ENCODE results near the gene PEX7.
"Not testable (repeated sequence)": the region's sequence is repeated elsewhere in the genome, so short reads cannot be mapped to it uniquely, and the experiment has no call there.

PEX7 gene

DNA sequence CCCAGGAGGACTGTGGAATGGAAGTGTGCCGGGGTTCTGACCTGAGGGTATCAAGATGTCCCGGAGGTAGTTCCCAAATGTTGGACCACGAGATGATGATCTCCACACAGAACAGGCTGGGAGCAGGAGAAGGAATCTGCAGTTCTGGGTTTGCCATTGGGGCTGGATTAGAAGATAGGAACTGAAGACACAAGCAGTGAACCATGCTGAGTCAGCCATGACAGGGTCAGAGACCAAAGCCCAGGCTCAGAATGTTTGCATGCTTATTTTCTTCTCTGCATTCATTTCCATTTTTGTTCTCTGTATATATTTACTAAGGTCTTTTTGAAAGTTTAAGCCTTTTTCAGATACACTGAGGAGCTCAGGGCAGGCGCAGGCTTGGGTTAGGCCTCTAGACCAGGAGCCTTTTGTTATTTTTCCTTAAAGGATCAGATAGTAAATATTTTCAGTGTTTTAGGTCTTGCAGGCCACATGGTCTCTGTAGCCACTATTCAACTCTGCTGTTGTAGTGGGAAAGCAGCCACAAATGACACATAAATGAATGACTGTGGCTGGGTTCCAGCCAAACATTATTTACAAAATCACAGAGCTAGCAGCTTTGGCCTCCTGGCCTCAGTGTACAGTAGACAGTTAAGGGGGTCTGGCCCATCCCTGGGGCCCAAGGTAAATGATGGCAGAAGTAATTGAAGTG lies 128.2 kb downstream of the PEX7 start:
- DNase-seq (ENCODE audit: extremely low read depth, low read depth) = no peak

DNA sequence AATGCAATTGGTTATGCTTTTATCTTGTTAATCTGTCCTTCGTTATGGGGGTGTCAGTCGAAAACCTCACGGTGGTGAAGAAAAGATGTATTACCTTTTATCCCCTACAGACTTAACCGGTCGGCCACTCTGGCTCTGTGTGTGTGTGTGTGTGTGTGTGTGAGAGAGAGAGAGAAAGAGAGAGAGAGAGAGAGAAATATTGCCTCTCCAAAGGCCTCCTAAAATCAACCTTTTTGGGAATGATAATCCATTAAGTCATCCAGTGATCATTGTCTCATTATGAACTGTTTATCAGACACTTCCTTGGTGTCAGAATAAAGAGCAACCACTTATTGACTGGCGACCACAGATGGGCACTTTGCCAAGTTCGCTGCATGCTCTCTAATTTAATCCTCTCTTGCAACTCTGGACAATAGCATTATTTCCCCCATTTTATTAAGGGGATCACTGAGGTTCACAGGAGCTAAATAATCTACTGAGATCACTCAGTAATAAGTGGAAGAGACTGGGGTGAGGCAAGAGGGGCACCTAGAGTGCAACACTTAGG lies 130.4 kb downstream of the PEX7 start:
- TF ChIP-seq, protein P1, sequence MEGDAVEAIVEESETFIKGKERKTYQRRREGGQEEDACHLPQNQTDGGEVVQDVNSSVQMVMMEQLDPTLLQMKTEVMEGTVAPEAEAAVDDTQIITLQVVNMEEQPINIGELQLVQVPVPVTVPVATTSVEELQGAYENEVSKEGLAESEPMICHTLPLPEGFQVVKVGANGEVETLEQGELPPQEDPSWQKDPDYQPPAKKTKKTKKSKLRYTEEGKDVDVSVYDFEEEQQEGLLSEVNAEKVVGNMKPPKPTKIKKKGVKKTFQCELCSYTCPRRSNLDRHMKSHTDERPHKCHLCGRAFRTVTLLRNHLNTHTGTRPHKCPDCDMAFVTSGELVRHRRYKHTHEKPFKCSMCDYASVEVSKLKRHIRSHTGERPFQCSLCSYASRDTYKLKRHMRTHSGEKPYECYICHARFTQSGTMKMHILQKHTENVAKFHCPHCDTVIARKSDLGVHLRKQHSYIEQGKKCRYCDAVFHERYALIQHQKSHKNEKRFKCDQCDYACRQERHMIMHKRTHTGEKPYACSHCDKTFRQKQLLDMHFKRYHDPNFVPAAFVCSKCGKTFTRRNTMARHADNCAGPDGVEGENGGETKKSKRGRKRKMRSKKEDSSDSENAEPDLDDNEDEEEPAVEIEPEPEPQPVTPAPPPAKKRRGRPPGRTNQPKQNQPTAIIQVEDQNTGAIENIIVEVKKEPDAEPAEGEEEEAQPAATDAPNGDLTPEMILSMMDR (IDR thresholded peaks at IDR 0.05; ENCODE audit: low read depth, low read length, missing control alignments) = no peak
- no peak for DNase-seq (ENCODE audit: extremely low read depth, low read depth)
- no peak overlapping the region for H3K4me3 ChIP-seq (replicated peaks; ENCODE audit: low read depth, low read length)

More for the DNA sequence above, 128.2 kb downstream of the PEX7 start:
- TF ChIP-seq, protein P1 (IDR thresholded peaks at IDR 0.05; ENCODE audit: low read depth, low read length, missing control alignments) = no peak
- no peak overlapping the region for H3K4me3 ChIP-seq (replicated peaks; ENCODE audit: low read depth, low read length)

GRCh38 chr6:136955123-136955522 lies 132.7 kb downstream of the PEX7 start:
- DNase-seq (ENCODE audit: extremely low read depth, low read depth) = no peak
- TF ChIP-seq, protein P1 (IDR thresholded peaks at IDR 0.05; ENCODE audit: low read depth, low read length, missing control alignments) = no peak
- no peak overlapping the region for H3K4me3 ChIP-seq (replicated peaks; ENCODE audit: low read depth, low read length)

DNA sequence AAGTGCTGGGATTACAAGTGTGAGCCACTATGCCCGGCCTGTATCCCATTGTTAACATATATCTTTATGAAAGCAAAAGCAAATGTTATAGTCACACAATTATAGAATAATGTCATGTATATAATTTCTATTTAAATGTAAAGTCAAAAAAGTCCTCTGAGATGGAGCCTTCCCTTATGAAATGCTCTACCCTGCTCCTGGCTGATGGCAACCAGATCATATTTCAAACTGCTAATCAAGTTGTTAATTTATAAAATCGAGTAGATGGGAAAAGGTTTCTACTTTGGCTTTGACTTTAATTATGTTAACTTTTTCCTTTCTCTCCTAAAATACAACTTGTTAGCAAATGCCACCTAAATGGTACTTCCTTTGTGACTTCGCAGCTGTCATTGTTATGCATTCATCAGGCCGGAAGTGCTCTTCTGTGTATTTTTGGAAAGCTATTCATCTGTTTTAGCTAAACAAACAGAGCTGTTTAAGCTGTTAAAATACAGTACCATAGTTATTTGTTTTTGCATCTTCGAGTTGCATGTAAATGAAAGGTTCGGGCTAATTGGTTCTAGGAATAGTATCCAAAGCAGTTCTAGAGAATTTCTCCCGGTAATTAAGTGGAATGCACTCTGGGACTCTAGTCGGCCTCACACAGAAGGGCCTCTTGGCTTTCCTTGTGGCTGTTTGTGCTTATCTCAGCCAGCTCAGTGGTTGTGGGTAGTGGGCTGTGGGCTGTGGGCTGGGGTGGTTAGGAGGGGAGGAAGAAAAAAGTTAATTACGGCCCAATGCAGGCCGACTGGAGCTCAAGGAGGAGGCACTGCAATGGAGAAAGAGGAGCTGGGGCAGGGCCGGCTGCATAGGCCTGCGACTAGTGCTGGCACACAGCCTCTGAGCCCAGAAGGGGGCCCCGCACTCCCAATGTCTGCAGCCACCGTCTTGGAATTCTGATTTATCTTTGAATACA lies 134.5 kb downstream of the PEX7 start:
- DNase-seq (ENCODE audit: extremely low read depth, low read depth) = no peak
- TF ChIP-seq, protein P1 (IDR thresholded peaks at IDR 0.05; ENCODE audit: low read depth, low read length, missing control alignments) = no peak

DNA sequence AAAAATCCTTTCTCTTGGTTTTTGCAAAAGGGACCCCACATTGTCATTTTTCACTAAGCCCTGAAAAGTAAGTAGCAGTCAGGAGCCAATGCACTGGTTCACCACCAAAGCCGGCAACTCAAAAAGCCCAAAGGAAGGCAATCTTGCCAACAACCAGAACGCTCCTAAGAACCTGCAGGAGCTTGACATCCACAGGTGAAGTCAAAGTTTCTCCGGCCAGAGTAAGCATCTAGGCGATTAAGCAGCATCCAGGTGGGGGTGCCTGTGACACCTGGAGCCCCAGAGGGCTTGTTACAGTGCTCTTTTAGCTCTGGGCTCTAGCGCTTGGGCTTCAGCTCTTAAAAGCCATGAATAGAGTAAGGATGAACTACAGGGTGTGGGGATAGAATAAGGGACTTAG lies 135.8 kb downstream of the PEX7 start:
- TF ChIP-seq, protein P1 (IDR thresholded peaks at IDR 0.05; ENCODE audit: low read depth, low read length, missing control alignments) = no peak
- no peak overlapping the region for H3K4me3 ChIP-seq (replicated peaks; ENCODE audit: low read depth, low read length)
- no peak for DNase-seq (ENCODE audit: extremely low read depth, low read depth)

More for the DNA sequence above, 134.5 kb downstream of the PEX7 start:
- H3K4me3 ChIP-seq (replicated peaks; ENCODE audit: low read depth, low read length) = no peak overlapping the region

GRCh38 chr6:136959471-136959891 lies 137.1 kb downstream of the PEX7 start:
- TF ChIP-seq, protein P1 (IDR thresholded peaks at IDR 0.05; ENCODE audit: low read depth, low read length, missing control alignments) = no peak
- no peak for DNase-seq (ENCODE audit: extremely low read depth, low read depth)
- no peak overlapping the region for H3K4me3 ChIP-seq (replicated peaks; ENCODE audit: low read depth, low read length)

DNA sequence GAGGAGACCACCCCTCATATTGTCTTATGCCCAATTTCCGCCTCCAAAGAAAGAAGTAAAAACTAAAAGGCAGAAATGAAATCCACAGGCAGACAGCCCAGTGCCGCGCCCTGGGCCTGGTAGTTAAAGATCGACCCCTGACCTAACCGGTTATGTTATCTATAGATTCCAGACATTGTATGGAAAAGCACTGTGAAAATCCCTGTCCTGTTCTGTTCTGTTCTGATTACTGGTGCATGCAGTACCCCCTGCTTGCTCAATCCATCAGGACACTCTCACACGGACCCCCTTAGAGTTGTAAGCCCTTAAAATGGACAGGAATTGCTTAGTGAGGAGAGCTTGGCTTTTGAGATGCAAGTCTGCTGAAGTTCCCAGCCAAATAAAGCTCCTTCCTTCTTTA lies 137.5 kb downstream of the PEX7 start:
- H3K4me3 ChIP-seq (replicated peaks; ENCODE audit: low read depth, low read length); DNase-seq (ENCODE audit: extremely low read depth, low read depth): not testable (repeated sequence)
